Kidney epithelial cell (primary cell): ENCODE measurements around the gene FRMPD2. TPM values are rescaled to one million over a fixed set of nuclear protein-coding genes. Genes with fewer than 3 reads are reported as not detected.
"Not testable (repeated sequence)": the region's sequence is repeated elsewhere in the genome, so short reads cannot be mapped to it uniquely, and the experiment has no call there.

Experiments
- DNase-seq: peaks from one replicate; pipeline ENCODE4 v3.0.0-alpha.2; 2010; ENCODE audit warnings: low read depth
- H3K27me3 ChIP-seq: 2 replicates; pipeline ENCODE4 v1.6.0; 2011; ENCODE audit warnings: low read length; ENCODE audit not compliant: control insufficient read depth, insufficient read depth
- H3K36me3 ChIP-seq: 2 replicates; pipeline ENCODE4 v1.5.1; 2011; ENCODE audit warnings: low read length; ENCODE audit not compliant: control insufficient read depth, insufficient read depth
- H3K4me3 ChIP-seq: 2 replicates; pipeline ENCODE4 v1.5.1; 2011; ENCODE audit warnings: low read depth, mild to moderate bottlenecking, control low read depth, low read length
- total RNA-seq: library from RNA; depleted of rRNA; stranded (reverse); fragments of >200 nt; gene quantifications from 2 replicates; pipeline ENCODE4 v1.2.3, GENCODE V29; 2015
- TF ChIP-seq, protein P1 (sequence below): IDR thresholded peaks from 2 replicates; pipeline ENCODE4 v1.5.1; 2011; ENCODE audit warnings: mild to moderate bottlenecking, moderate library complexity, low read length, control low read depth, inconsistent platforms; ENCODE audit not compliant: insufficient read depth, poor library complexity, severe bottlenecking

The FRMPD2 gene
- total RNA-seq, 1 donor from 2014 or later: 0.42 TPM

DNA sequence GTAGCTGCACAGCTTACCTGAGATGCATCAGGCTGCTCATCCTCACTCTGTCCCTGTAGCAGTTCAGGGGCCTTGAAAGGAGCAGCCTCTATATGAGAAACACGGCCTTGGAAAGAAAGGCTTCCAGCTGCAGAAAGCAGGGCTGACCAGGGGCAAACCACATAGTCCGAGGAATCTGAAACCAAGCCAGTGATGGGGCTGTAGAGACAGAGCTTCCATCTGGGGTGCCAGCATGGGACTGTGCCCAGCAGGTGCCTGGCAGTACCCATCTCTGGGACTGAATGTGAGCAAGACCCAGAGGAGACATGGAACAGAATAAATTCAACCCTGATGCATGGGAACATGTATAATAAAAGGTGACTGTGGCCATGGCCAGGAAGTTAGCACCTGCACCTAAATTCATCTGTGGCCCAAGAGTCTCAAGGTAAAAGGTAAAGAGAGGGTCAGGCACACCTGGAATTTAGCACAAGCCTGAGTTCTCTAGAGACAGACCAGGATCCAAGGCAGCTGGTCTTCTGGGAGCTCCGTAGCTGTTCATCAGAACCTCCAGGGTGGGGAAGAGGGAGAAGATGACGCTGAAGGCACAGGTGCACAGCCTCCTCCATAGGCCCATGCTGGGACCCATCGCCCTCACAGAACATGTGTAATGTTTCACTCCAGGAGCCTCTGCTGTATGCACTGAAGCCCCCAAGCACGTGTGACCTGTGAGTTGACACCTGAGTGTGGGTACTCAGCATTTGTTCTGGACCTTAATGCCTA, 25.3 kb downstream of the FRMPD2 start:
- Histone ChIP-seq H3K27me3 (no peaks in the 10 kb centered on the region), H3K36me3 (no peaks in the 10 kb centered on the region), H3K4me3 (no peak overlapping the region)
- no peak for DNase-seq
- TF ChIP-seq, protein P1, sequence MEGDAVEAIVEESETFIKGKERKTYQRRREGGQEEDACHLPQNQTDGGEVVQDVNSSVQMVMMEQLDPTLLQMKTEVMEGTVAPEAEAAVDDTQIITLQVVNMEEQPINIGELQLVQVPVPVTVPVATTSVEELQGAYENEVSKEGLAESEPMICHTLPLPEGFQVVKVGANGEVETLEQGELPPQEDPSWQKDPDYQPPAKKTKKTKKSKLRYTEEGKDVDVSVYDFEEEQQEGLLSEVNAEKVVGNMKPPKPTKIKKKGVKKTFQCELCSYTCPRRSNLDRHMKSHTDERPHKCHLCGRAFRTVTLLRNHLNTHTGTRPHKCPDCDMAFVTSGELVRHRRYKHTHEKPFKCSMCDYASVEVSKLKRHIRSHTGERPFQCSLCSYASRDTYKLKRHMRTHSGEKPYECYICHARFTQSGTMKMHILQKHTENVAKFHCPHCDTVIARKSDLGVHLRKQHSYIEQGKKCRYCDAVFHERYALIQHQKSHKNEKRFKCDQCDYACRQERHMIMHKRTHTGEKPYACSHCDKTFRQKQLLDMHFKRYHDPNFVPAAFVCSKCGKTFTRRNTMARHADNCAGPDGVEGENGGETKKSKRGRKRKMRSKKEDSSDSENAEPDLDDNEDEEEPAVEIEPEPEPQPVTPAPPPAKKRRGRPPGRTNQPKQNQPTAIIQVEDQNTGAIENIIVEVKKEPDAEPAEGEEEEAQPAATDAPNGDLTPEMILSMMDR: no peak

DNA sequence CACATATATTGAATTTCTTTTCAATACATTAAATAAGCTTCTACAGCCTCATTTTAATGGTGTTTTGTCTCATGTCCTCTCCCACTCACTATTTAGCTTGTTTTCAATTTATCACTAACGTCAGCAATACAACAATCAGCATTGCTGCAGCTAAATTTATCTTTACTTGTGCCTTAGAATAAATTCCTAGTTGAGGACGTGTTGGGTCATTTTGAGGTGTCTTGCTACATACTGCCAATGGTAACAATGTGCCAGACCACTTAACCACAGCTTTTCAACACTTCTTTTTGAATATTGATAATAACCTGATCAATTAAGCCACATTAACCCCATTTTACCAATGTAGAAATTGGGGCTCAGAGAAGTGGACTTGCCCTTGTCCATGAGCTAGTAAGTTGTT, 26.0 kb downstream of the FRMPD2 start:
- no peak for DNase-seq
- Histone ChIP-seq H3K27me3 (no peaks in the 10 kb centered on the region), H3K4me3 (no peak overlapping the region), H3K36me3 (no peaks in the 10 kb centered on the region)
- TF ChIP-seq, protein P1: no peak

DNA sequence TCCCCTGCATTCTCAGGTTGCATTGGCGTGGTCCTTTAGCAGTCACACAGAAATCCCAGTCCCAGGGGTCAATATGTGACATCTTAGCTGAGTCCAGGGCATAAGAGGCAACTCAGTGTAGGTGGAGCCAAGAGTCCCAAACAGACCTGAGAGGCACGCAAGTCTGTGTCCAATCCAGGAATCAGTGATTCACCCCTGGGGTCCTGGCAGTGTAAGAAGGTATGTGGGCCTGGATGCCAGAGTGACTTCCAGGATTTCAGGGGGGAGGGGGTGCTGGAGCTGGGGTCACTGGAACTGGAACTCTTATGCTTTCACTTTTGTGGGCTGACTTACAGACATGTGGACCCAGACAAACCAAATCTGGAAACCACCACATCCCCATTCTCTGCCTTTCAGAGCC, 26.8 kb downstream of the FRMPD2 start:
- Histone ChIP-seq H3K36me3 (no peaks in the 10 kb centered on the region), H3K27me3 (no peaks in the 10 kb centered on the region), H3K4me3 (no peak overlapping the region)
- no peak for DNase-seq
- TF ChIP-seq, protein P1: no peak

DNA sequence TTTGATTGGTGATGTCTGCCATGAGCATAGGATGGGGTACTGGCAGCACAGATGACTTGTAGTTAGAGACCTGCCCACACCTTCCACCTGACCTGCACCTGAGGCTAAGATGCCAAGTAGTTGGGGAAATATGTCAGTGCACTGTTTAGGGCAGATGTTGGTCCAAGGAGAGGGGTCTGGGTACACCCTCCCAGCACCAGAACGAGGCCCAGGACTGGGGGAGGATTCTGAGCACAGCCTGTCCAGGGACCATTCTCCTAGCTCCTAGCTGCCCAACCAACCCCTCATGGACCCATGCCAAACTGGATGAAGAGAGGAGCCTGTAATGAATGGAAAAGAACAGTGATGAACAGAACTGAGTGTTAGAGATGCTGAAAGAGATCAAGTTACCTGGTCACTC, 28.0 kb downstream of the FRMPD2 start:
- DNase-seq: no peak
- no peaks in the 10 kb centered on the region for H3K36me3 ChIP-seq
- TF ChIP-seq, protein P1: no peak
- H3K27me3 ChIP-seq: no peaks in the 10 kb centered on the region
- no peak overlapping the region for H3K4me3 ChIP-seq

DNA sequence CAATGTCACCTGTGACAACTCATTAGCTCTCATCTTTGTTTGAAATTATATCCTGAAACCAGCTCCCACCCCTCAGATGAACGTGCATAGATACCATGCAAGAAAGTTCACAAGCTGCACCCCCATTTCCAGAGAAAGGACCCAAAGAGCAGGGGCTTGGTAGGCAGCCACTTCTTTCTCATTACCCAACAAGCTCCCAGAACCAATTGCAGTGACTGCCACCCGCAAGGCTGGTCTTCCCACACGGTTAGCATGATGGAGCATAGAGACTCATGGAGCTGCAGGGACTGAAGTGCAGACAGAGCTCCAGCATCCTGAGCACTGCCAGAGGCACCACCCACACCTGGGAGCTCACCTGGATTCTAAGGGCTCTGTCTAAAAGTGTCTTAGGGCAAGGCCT, 28.5 kb downstream of the FRMPD2 start:
- Histone ChIP-seq H3K27me3 (no peaks in the 10 kb centered on the region), H3K4me3 (no peak overlapping the region), H3K36me3 (no peaks in the 10 kb centered on the region)
- DNase-seq: no peak
- TF ChIP-seq, protein P1: no peak

DNA sequence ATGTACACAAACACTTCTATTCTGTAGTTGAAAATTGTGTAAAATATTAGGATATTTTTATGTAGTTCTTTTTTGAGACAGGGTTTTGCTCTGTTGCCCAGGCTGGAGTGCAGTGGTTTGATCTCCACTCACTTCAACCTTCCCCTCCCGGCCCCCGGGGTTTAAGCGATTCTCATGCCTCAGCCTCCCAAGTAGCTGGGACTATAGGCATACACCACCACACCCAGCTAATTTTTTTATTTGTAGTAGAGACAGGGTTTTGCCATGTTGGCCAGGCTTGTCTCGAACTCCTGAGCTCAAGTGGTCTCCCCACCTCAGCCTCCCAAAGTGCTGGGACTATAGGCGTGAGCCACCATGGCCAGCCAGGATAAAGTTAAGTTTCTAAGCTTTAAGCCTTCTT, 30.6 kb downstream of the FRMPD2 start:
- H3K36me3 ChIP-seq, DNase-seq, H3K4me3 ChIP-seq, H3K27me3 ChIP-seq: not testable (repeated sequence)
